Fibroblast of lung (primary cell): Measurements from ENCODE around the gene ABCB7. TPM values are rescaled to one million over a fixed set of nuclear protein-coding genes. Genes with fewer than 3 reads are reported as not detected.

ENCODE experiments used
- DNase-seq, 2 donors: peaks; one replicate each; pipeline versions ENCODE4 v3.0.0 to v3.0.0-alpha.2; 2010; ENCODE audit warnings: low read depth in 2 of 2
- H2AFZ ChIP-seq: 2 replicates; pipeline ENCODE4 v1.5.1; 2012; ENCODE audit warnings: low read length, control low read depth, inconsistent platforms
- H3K27ac ChIP-seq: 2 replicates; pipeline ENCODE4 v1.5.1; 2011; ENCODE audit warnings: low read length, control low read depth; ENCODE audit not compliant: insufficient read depth
- H3K27me3 ChIP-seq: 2 replicates; pipeline ENCODE4 v1.5.1; 2011; ENCODE audit warnings: mild to moderate bottlenecking, low read length; ENCODE audit not compliant: control insufficient read depth, insufficient read depth
- H3K36me3 ChIP-seq: 2 replicates; pipeline ENCODE4 v1.5.1; 2011; ENCODE audit warnings: low read length; ENCODE audit not compliant: control insufficient read depth, insufficient read depth
- H3K4me1 ChIP-seq: 2 replicates; pipeline ENCODE4 v1.5.1; 2011; ENCODE audit warnings: low read length; ENCODE audit not compliant: control insufficient read depth, insufficient read depth; ENCODE audit errors: extremely low read depth
- H3K4me2 ChIP-seq: 2 replicates; pipeline ENCODE4 v1.5.1; 2011; ENCODE audit warnings: low read length, control low read depth; ENCODE audit not compliant: insufficient read depth; ENCODE audit errors: extremely low read depth
- H3K4me3 ChIP-seq, 4 experiments: fragments of 200-600 bp in 1 of 4; sonication (generic) in 1 of 4; replicated peaks in 1 of 4; 2 replicates each; pipeline ENCODE4 v1.5.1; 2011 to 2016; ENCODE audit warnings: low read length in 4 of 4, low read depth in 3 of 4, mild to moderate bottlenecking in 3 of 4, control low read depth in 2 of 4, inconsistent platforms in 1 of 4, mixed read lengths in 1 of 4; ENCODE audit not compliant: insufficient read depth in 1 of 4; ENCODE audit errors: control extremely low read depth in 1 of 4
- H3K79me2 ChIP-seq: 2 replicates; pipeline ENCODE4 v1.5.1; 2012; ENCODE audit warnings: mild to moderate bottlenecking, low read length, inconsistent platforms; ENCODE audit not compliant: control insufficient read depth, insufficient read depth
- H3K9ac ChIP-seq: 2 replicates; pipeline ENCODE4 v1.5.1; 2011; ENCODE audit warnings: mild to moderate bottlenecking, low read length, control low read depth; ENCODE audit not compliant: insufficient read depth
- H3K9me3 ChIP-seq: 2 replicates; pipeline ENCODE4 v1.5.1; 2012; ENCODE audit warnings: low read depth, low read length; ENCODE audit not compliant: control insufficient read depth, insufficient read depth
- H4K20me1 ChIP-seq: 2 replicates; pipeline ENCODE4 v1.5.1; 2011; ENCODE audit warnings: low read length; ENCODE audit not compliant: control insufficient read depth, insufficient read depth; ENCODE audit errors: extremely low read depth
- CTCF ChIP-seq, 2 donors: IDR thresholded peaks in 1 of 2; conservative IDR thresholded peaks in 1 of 2; 1 replicate in 1 of 2; 2 replicates in 1 of 2; pipeline ENCODE4 v1.5.1; 2011 to 2012; ENCODE audit warnings: low read length in 2 of 2, control low read depth in 1 of 2, inconsistent platforms in 1 of 2, low read depth in 1 of 2, mild to moderate bottlenecking in 1 of 2
- EZH2 ChIP-seq: IDR thresholded peaks from 2 replicates; pipeline ENCODE4 v1.5.1; 2012; ENCODE audit warnings: low read length, control low read depth, mild to moderate bottlenecking; ENCODE audit errors: missing control alignments
- polyA plus RNA-seq, 2 donors: library from polyadenylated mRNA; depleted of rRNA in 1 of 2; stranded (reverse) in 1 of 2; unstranded in 1 of 2; fragments of >200 nt; gene quantifications; 2 replicates each; pipeline ENCODE4 v1.2.1, GENCODE V29; 2011 to 2012; ENCODE audit warnings: missing spikeins in 1 of 2
- total RNA-seq: library from RNA; depleted of rRNA; stranded (reverse); fragments of >200 nt; gene quantifications from 2 replicates; pipeline ENCODE4 v1.2.1, GENCODE V29; 2014

The ABCB7 gene
- total and polyA plus RNA-seq, 2 donors (not counting 1 experiment from before 2014, with no cell fraction given): 20.8 to 30.1 TPM

GRCh38 chrX:75096331-75096730 is 59.8 kb downstream of the ABCB7 start:
- Histone ChIP-seq H3K79me2 (no peaks in the 10 kb centered on the region), H3K27ac (no peak overlapping the region), H3K9ac (no peak overlapping the region), H3K4me1 (no peaks in the 10 kb centered on the region), H2AFZ (no peak overlapping the region), H3K27me3 (no peaks in the 10 kb centered on the region), H3K36me3 (no peaks in the 10 kb centered on the region), H3K9me3 (no peaks in the 10 kb centered on the region), H3K4me2 (no peak overlapping the region), H3K4me3 (no peak overlapping the region), H4K20me1 (no peaks in the 10 kb centered on the region)
- DNase-seq: no peak
- no peak for TF ChIP-seq EZH2
- TF ChIP-seq CTCF (conservative IDR thresholded peaks at IDR 0.05 in 1 of 2, IDR thresholded peaks at IDR 0.05 in 1 of 2; ENCODE audit: low read depth in 1 of 2, low read length in 2 of 2): no peak

- Histone ChIP-seq H3K4me3 (no peak overlapping the region), H3K79me2 (no peaks in the 10 kb centered on the region), H3K36me3 (no peaks in the 10 kb centered on the region), H3K4me1 (no peaks in the 10 kb centered on the region), H3K27ac (no peak overlapping the region), H3K9ac (no peak overlapping the region), H2AFZ (no peak overlapping the region), H3K9me3 (no peaks in the 10 kb centered on the region), H3K27me3 (no peaks in the 10 kb centered on the region), H3K4me2 (no peak overlapping the region), H4K20me1 (no peaks in the 10 kb centered on the region)
- DNase-seq: peak in 1 of 2 donors; percentile 51
- TF ChIP-seq EZH2 (no peak), CTCF (conservative IDR thresholded peaks at IDR 0.05 in 1 of 2, IDR thresholded peaks at IDR 0.05 in 1 of 2; ENCODE audit: low read depth in 1 of 2, low read length in 2 of 2) (no peak)
Observed at GRCh38 chrX:75086731-75087195, 69.3 kb downstream of the ABCB7 start.

GRCh38 chrX:75084757-75085156 is 71.3 kb downstream of the ABCB7 start:
- Histone ChIP-seq H3K36me3 (no peaks in the 10 kb centered on the region), H3K27ac (no peak overlapping the region), H2AFZ (no peak overlapping the region), H3K4me3 (no peak overlapping the region), H3K9me3 (no peaks in the 10 kb centered on the region), H3K4me1 (no peaks in the 10 kb centered on the region), H3K4me2 (no peak overlapping the region), H3K79me2 (no peaks in the 10 kb centered on the region), H4K20me1 (no peaks in the 10 kb centered on the region), H3K9ac (no peak overlapping the region), H3K27me3 (no peaks in the 10 kb centered on the region)
- TF ChIP-seq EZH2 (no peak), CTCF (conservative IDR thresholded peaks at IDR 0.05 in 1 of 2, IDR thresholded peaks at IDR 0.05 in 1 of 2; ENCODE audit: low read depth in 1 of 2, low read length in 2 of 2) (no peak)
- DNase-seq: no peak
